H7 (cell line): Measurements from ENCODE around the gene TMEM120A. TPM values are rescaled to one million over a fixed set of nuclear protein-coding genes. Genes with fewer than 3 reads are reported as not detected.

Experiments
- DNase-seq: peaks from one replicate; pipeline ENCODE4 v3.0.0; 2012
- H3K27me3 ChIP-seq: 2 replicates; pipeline ENCODE4 v1.6.0; 2011; ENCODE audit warnings: mild to moderate bottlenecking, low read length; ENCODE audit not compliant: control insufficient read depth, insufficient read depth
- H3K36me3 ChIP-seq: replicated peaks from 2 replicates; pipeline ENCODE4 v1.5.1; 2011; ENCODE audit warnings: low read length; ENCODE audit not compliant: control insufficient read depth, insufficient read depth
- H3K4me3 ChIP-seq: 2 replicates; pipeline ENCODE4 v1.5.1; 2011; ENCODE audit warnings: low read depth, mild to moderate bottlenecking, control low read depth, low read length, moderate library complexity; ENCODE audit not compliant: insufficient read depth
- total RNA-seq: library from RNA; depleted of rRNA; stranded (reverse); fragments of >200 nt; shearing (Covaris generic); gene quantifications from 2 replicates; pipeline ENCODE4 v1.2.3, GENCODE V29; 2014

Gene TMEM120A
- total RNA-seq, 1 experiment from 2014 or later = 11.0 TPM

GRCh38 chr7:75963381-75963995, 30.9 kb downstream of the TMEM120A start:
- Histone ChIP-seq H3K36me3 (peaks cover 6% of the 10 kb centered on the region), H3K4me3 (no peak overlapping the region), H3K27me3 (no peaks in the 10 kb centered on the region)
- DNase-seq = no peak

GRCh38 chr7:75962607-75963380, 31.6 kb downstream of the TMEM120A start:
- Histone ChIP-seq H3K27me3 (no peaks in the 10 kb centered on the region), H3K36me3 (peaks cover 7% of the 10 kb centered on the region), H3K4me3 (no peak overlapping the region)
- no peak for DNase-seq

- Histone ChIP-seq H3K27me3 (no peaks in the 10 kb centered on the region), H3K4me3 (no peak overlapping the region), H3K36me3 (peaks cover 11% of the 10 kb centered on the region)
- peak; percentile 83 for DNase-seq
Observed at GRCh38 chr7:75961218-75961617, 33.2 kb downstream of the TMEM120A start.

DNA sequence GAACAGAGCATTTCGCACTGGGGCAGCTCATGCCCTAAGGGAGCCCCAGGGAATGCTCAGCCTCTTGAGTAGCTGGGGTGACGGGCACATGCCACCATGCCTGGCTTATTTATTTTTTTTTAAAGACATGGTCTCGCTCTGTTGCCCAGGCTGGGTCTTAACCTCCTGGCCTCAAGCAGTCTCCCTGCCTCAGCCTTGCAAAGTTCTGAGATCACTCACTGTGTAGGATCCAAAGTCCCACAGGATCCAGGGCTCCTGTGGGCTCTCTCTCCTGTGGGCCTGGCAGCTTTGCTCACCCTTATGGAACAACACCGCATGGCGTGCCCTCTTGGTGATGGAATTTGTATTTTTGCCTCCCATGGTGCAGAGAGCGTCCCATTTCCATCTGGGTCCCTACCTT, 34.0 kb downstream of the TMEM120A start:
- DNase-seq = peak; percentile 17
- Histone ChIP-seq H3K27me3 (no peaks in the 10 kb centered on the region), H3K4me3 (no peak overlapping the region), H3K36me3 (peaks cover 14% of the 10 kb centered on the region)

GRCh38 chr7:75958802-75959543, 35.4 kb downstream of the TMEM120A start:
- Histone ChIP-seq H3K4me3 (no peak overlapping the region), H3K27me3 (no peaks in the 10 kb centered on the region), H3K36me3 (peaks cover 17% of the 10 kb centered on the region)
- peak; percentile 11 for DNase-seq

DNA sequence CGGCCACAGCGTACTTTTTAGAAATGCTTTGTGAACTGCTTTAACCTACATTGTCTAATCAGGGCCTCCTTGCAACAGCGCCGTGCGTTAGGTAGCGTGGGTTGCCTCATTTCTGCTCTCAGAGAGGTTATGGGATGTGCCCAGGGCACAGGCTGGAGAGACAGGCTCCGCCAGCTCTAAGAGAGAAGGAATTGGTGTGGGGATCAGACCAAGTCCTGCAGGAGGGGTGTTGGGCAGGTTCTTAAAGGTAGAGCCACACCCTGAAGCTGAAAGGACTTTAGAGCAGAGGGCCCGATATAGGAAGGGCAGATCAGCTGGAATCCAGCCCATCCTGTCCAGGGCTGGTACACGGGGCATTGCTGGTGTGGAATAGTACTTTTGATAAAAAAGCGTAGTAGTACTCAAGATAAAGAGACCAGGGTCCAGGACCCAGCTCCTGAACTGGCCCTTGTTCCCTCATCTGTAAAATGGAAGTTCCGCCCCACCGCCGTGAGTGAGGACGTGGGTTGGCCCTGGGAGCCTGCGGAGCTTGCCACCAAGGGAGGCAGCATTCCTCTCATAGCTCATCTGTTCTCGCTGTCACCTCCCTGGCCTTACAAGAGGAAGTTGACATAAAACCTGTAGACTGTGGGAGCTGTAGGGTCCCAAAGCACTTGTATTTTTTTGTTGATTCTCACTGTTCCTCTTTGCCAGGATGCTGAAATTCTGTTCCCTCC, 37.2 kb downstream of the TMEM120A start:
- H3K36me3 ChIP-seq = peaks cover 20% of the 10 kb centered on the region
- H3K27me3 ChIP-seq = no peaks in the 10 kb centered on the region
- DNase-seq = peak; percentile 73
- H3K4me3 ChIP-seq = no peak overlapping the region

- Histone ChIP-seq H3K36me3 (peaks cover 20% of the 10 kb centered on the region), H3K4me3 (no peak overlapping the region), H3K27me3 (no peaks in the 10 kb centered on the region)
- peak; percentile 14 for DNase-seq
Observed at GRCh38 chr7:75955331-75955955, 39.0 kb downstream of the TMEM120A start.

DNA sequence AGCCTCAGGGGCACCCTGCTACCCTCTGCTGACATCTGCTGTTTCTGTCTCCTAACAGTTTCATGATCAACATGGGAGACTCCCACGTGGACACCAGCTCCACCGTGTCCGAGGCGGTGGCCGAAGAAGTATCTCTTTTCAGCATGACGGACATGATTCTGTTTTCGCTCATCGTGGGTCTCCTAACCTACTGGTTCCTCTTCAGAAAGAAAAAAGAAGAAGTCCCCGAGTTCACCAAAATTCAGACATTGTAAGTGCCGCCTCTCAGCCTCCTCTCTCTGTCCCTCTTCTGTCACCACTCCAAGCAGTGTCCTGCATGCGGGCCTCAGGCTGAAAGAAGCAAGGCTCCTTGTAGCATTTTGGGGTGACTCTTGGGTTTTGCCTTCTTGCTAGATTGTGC, 40.5 kb downstream of the TMEM120A start:
- no peak overlapping the region for H3K4me3 ChIP-seq
- no peak for DNase-seq
- H3K27me3 ChIP-seq = no peaks in the 10 kb centered on the region
- peaks cover 20% of the 10 kb centered on the region for H3K36me3 ChIP-seq

DNA sequence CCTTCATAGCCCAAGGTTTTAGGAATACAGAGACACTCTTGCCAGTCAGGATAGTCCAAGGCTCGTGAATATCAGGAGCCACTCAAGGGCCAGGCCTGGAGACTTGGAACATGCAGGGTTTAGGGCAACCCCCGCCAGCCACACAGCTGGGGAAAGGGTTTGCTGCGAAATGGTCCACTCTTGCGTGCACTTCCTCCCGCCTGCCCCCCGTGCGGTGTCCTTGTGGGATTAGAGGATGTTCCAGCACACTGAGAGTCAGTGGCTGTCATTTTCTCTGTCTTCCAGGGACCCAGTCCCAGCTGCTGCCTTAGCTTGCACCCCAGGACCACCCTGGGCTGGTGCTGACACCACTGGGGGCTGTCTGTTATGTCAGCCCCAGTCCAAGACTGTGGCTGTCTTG, 41.0 kb downstream of the TMEM120A start:
- H3K27me3 ChIP-seq = no peaks in the 10 kb centered on the region
- peaks cover 20% of the 10 kb centered on the region for H3K36me3 ChIP-seq
- no peak overlapping the region for H3K4me3 ChIP-seq
- peak; percentile 19 for DNase-seq

- peaks cover 19% of the 10 kb centered on the region for H3K36me3 ChIP-seq
- H3K27me3 ChIP-seq = no peaks in the 10 kb centered on the region
- no peak for DNase-seq
- H3K4me3 ChIP-seq = no peak overlapping the region
Observed at GRCh38 chr7:75951506-75951905, 42.9 kb downstream of the TMEM120A start.

GRCh38 chr7:75950111-75950681, 44.2 kb downstream of the TMEM120A start:
- Histone ChIP-seq H3K27me3 (no peaks in the 10 kb centered on the region), H3K36me3 (peaks cover 11% of the 10 kb centered on the region), H3K4me3 (no peak overlapping the region)
- no peak for DNase-seq

GRCh38 chr7:75948179-75948578, 46.2 kb downstream of the TMEM120A start:
- Histone ChIP-seq H3K27me3 (no peaks in the 10 kb centered on the region), H3K4me3 (no peak overlapping the region), H3K36me3 (peaks cover 3% of the 10 kb centered on the region)
- no peak for DNase-seq

- Histone ChIP-seq H3K27me3 (no peaks in the 10 kb centered on the region), H3K36me3 (peaks cover 3% of the 10 kb centered on the region), H3K4me3 (no peak overlapping the region)
- no peak for DNase-seq
Observed at GRCh38 chr7:75946207-75946855, 48.1 kb downstream of the TMEM120A start.
